SK-MEL-5 (cell line): ENCODE measurements around the gene IRF2BP2. TPM values are rescaled to one million over a fixed set of nuclear protein-coding genes. Genes with fewer than 3 reads are reported as not detected.
A peak's percentile ranks its signal among the peaks of the same experiment; 100 is the strongest.
"Not testable (repeated sequence)": the region's sequence is repeated elsewhere in the genome, so short reads cannot be mapped to it uniquely, and the experiment has no call there.

ENCODE experiments used
- DNase-seq: peaks from one replicate; pipeline ENCODE4 v3.0.0-alpha.2; 2016; ENCODE audit warnings: low read depth, low spot score
- in situ Hi-C: cut with HindIII; loops from 2 replicates; pipeline ENCODE4 v1.10.0; 2016; ENCODE audit warnings: low sequenced_read_pairs, high pct_unique_total_duplicates, low pct_unique_long_range_greater_than_20kb
- total RNA-seq: library from RNA; depleted of rRNA; stranded (reverse); fragments of >200 nt; shearing (Covaris generic); gene quantifications from 2 replicates; pipeline ENCODE4 v1.2.3, GENCODE V29; 2014

The IRF2BP2 gene
- total RNA-seq, 1 experiment from 2014 or later: 47.5 TPM

DNA sequence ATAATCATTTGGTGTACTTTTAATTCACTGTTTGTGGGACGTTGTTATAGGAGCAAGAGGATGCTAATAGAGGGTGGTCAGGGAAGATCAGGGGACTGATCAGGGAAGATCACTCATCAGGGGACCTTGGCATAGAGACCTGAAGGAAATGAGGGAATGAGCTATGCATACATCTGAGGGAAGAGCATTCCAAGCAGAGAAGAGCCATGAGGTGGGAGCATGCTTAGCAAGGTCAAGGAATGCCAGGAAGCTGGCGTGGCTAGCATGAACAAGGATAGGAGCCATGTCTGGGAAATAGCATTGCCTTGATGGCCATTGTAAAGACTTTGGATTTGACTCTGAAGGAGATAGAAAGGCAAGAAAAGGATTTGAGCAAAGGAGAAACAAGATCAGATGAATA is 14.1 kb downstream of the IRF2BP2 start:
- in situ Hi-C loops: loop anchor here (10.0 kb wide), 1 partner anchor 479 kb away; no protein-coding TSS in a partner anchor
- no peak for DNase-seq

DNA sequence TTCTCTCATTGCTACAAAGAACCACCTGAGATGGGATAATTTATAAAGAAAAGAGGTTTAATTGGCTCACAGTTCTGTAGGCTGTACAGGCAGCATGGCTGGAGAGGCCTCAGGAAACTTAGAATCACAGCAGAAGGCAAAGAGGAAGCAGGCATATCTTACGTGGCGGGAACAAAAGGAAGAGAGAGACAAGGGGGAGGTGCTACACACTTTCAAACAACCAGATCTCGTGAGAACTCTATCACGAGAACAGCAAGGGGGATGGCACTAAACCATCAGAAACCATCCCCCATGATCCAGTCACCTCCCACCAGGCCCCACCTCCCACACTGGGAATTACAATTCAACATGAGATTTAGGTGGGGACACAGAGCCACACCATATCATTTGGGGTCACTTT is 15.4 kb downstream of the IRF2BP2 start:
- in situ Hi-C loops: loop anchor here (10.0 kb wide), 1 partner anchor 480 kb away; no protein-coding TSS in a partner anchor
- DNase-seq: not testable (repeated sequence)

GRCh38 chr1:234593771-234594504 is 16.0 kb downstream of the IRF2BP2 start:
- in situ Hi-C loops: loop anchor here (10.0 kb wide), 1 partner anchor 481 kb away; no protein-coding TSS in a partner anchor
- no peak for DNase-seq

- DNase-seq: no peak
- in situ Hi-C loops: loop anchor here (10.0 kb wide), 1 partner anchor 482 kb away; no protein-coding TSS in a partner anchor
These were observed 16.9 kb downstream of the IRF2BP2 start for GRCh38 chr1:234593109-234593508.

DNA sequence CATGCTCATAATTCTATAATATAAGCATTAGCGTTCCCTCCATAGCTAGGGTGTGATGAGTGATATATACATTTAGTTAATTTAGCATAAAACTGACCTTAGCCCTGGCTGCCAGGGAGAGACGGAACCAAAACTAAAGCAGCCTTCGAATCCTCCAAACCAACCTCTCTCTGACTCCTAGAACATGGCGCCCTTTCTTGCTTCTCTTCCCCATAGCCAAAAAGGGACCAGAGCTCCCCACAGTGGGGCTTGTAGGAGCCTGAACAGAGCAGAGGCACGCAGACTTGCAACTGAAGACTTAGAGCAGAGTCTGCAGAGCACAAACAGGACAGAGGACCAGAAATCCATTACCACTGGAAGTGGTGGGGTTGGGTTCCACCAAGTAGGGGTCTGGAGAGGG is 17.7 kb downstream of the IRF2BP2 start:
- in situ Hi-C loops: loop anchor here (10.0 kb wide), 1 partner anchor 483 kb away; no protein-coding TSS in a partner anchor
- DNase-seq: peak; percentile 53

GRCh38 chr1:234591131-234591530 is 18.8 kb downstream of the IRF2BP2 start:
- DNase-seq: no peak
- in situ Hi-C loops: loop anchor here (10.0 kb wide), 1 partner anchor 484 kb away; no protein-coding TSS in a partner anchor

GRCh38 chr1:234589854-234590620 is 19.9 kb downstream of the IRF2BP2 start:
- in situ Hi-C loops: loop anchor here (10.0 kb wide), 1 partner anchor 485 kb away; no protein-coding TSS in a partner anchor
- no peak for DNase-seq

- in situ Hi-C loops: no loop called here
These were observed 20.7 kb downstream of the IRF2BP2 start for GRCh38 chr1:234589064-234589800.

DNA sequence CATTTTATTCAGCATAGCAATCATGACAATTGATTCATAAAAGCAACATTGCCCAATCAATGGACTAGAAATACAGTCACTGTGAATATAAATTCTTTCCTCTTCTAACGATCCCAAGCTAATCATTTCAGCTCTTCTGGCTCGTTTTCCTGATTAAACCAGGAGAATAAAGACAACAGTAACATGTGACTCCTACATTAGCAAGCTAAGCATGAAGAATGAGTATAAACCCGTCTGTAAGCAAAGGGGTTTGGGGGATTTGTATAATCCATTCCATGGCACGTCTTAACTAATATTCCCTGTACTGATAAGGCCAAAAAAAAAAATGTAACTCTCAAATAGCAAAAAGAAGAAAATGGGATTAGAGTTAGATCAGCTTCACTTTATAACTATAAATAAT is 21.6 kb downstream of the IRF2BP2 start:
- no peak for DNase-seq
- in situ Hi-C loops: no loop called here

More at GRCh38 chr1:234589064-234589800, 20.7 kb downstream of the IRF2BP2 start:
- no peak for DNase-seq

- no peak for DNase-seq
- in situ Hi-C loops: no loop called here
These were observed 23.0 kb downstream of the IRF2BP2 start for GRCh38 chr1:234586892-234587485.

- DNase-seq: no peak
- in situ Hi-C loops: no loop called here
These were observed 23.7 kb downstream of the IRF2BP2 start for GRCh38 chr1:234586304-234586703.

GRCh38 chr1:234585330-234586055 is 24.5 kb downstream of the IRF2BP2 start:
- DNase-seq: no peak
- in situ Hi-C loops: no loop called here

- DNase-seq: no peak
- in situ Hi-C loops: no loop called here
These were observed 25.1 kb downstream of the IRF2BP2 start for GRCh38 chr1:234584926-234585325.

GRCh38 chr1:234584420-234584805 is 25.6 kb downstream of the IRF2BP2 start:
- in situ Hi-C loops: no loop called here
- no peak for DNase-seq

- DNase-seq: no peak
- in situ Hi-C loops: no loop called here
These were observed 26.1 kb downstream of the IRF2BP2 start for GRCh38 chr1:234583755-234584419.

DNA sequence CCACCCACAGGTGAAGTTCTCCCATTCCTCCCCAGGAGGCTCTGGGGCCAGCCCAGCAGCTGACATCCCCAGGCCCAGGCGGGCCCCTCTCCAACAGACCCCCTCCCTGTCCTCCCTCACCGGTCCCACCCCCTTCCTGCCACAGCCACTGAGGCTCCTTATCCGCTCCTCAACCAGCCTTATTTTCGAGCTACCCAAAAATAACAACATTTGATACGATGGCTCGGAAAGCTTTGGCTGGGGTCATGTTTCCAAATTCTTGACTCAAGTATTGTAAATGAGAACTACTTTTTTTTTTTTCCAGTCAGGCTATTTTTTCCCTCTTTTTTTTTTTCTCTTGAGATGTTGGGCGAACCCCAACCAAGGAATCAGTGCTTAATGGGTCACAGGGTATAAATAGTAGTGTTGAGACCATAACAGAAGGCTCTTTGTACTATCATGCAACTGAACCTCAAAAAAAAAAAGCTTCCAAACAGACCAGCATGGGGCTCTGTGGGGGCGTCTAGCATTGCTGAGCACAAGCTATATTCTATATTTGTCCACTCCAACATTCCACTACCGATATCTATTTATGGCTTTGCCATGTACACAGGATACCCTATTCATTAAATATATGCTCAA is 27.2 kb downstream of the IRF2BP2 start:
- in situ Hi-C loops: no loop called here
- peak; percentile 62 for DNase-seq
